Prostate gland (tissue), 2 donors: ENCODE results near the gene POLE2. TPM values are rescaled to one million over a fixed set of nuclear protein-coding genes. Genes with fewer than 3 reads are reported as not detected.
"Not testable (repeated sequence)": the region's sequence is repeated elsewhere in the genome, so short reads cannot be mapped to it uniquely, and the experiment has no call there.

Source experiments
- DNase-seq: peaks from one replicate; pipeline ENCODE4 v3.0.0-alpha.2; 2019; ENCODE audit warnings: low spot score
- H3K27ac ChIP-seq, 2 donors: fragments of 200-600 bp; sonication (generic); 2 replicates each; pipeline ENCODE4 v1.5.1; 2017 to 2019
- H3K27me3 ChIP-seq: fragments of 200-600 bp; sonication (generic); replicated peaks from 2 replicates; pipeline ENCODE4 v1.5.1; 2019; ENCODE audit not compliant: insufficient read depth
- H3K36me3 ChIP-seq, 2 donors: fragments of 200-600 bp; sonication (generic); 1 replicate in 1 of 2; 2 replicates in 1 of 2; pipeline versions ENCODE4 v1.5.1 to v1.8.1; 2017 to 2019
- H3K4me1 ChIP-seq: fragments of 200-600 bp; sonication (generic); replicated peaks from 2 replicates; pipeline ENCODE4 v1.5.1; 2019
- H3K4me3 ChIP-seq, 2 donors: fragments of 200-600 bp; sonication (generic); 2 replicates each; pipeline ENCODE4 v1.5.1; 2017 to 2019
- H3K9me3 ChIP-seq: fragments of 200-600 bp; sonication (generic); 2 replicates; pipeline ENCODE4 v1.5.1; 2017
- POLR2A ChIP-seq: fragments of 450-650 bp; IDR thresholded peaks from one replicate; pipeline ENCODE4 v1.6.1; 2016; ENCODE audit warnings: antibody characterized with exemption, mild to moderate bottlenecking
- POLR2AphosphoS5 ChIP-seq: sonication (generic); formaldehyde crosslinking; IDR thresholded peaks from one replicate; pipeline ENCODE4 v1.6.1; 2017; ENCODE audit warnings: antibody characterized with exemption
- WGBS: methylation state at CpG from one replicate; pipeline ENCODE4 v1.1.5; 2018; 5-methylcytosine and 5-hydroxymethylcytosine counted together
- intact Hi-C: fragments of 100-400 bp; cut with DNase I; formaldehyde crosslinking; loops from one replicate; pipeline ENCODE4 v1.14.2; 2022
- total RNA-seq, 2 donors: library from RNA; depleted of rRNA; stranded (reverse); fragments of >200 nt; gene quantifications; one replicate each; pipeline ENCODE4 v1.1.0, GENCODE V29; 2016
- TF ChIP-seq, protein P1 (sequence below), 4 experiments: fragments of 200-600 bp in 2 of 4; fragments of 450-650 bp in 2 of 4; sonication (generic) in 2 of 4; IDR thresholded peaks; 1 replicate in 3 of 4; 2 replicates in 1 of 4; pipeline ENCODE4 v1.5.1; 2016 to 2019; ENCODE audit warnings: antibody characterized with exemption in 4 of 4, mild to moderate bottlenecking in 2 of 4, moderate library complexity in 2 of 4

The POLE2 gene
- total RNA-seq: 1 to 10 TPM; 3.2 to 5.8 TPM

DNA sequence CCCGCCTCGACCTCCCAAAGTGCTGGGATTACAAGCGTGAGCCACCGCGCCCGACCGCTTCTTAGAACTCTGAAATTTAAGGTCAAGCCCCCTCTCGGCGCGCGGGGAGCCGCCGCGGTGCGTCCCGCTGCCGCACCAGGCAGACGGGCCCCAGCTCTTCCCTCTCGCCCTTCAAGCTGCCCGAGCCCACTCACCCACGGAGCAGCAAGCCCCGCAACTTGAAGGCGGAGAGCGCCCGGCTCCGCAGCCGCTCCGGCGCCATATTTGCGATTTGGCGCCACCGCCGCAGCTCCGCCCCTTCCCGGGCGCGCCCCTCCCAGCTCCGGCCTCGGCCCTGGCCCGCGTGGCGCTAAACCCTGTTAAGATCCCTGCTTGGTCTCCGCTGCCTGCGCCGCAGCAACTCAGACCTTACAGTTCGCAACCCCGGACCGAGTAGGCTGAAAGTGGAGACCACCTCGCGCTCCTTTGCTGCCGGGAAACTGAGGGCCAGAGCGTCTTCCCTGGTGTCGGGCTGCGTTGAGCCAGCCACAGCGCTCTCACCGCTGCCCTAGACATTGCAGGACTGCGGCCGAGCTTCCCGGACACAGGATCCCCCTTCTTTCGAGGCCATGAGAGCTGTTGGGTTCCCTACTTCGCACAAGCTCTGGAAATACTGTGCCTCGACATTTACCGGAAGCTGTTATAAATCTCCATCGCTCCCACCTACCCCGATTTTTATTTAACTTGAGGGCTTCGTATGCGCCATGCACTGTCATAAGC, at the start of gene POLE2:
POLE2 (minus strand) TSS at position 273 of the 759 bp plus-strand sequence; CDS start at position 262, 11 bp downstream.
- intact Hi-C loops: no loop called here
- no peak for TF ChIP-seq POLR2A
- TF ChIP-seq, protein P1, sequence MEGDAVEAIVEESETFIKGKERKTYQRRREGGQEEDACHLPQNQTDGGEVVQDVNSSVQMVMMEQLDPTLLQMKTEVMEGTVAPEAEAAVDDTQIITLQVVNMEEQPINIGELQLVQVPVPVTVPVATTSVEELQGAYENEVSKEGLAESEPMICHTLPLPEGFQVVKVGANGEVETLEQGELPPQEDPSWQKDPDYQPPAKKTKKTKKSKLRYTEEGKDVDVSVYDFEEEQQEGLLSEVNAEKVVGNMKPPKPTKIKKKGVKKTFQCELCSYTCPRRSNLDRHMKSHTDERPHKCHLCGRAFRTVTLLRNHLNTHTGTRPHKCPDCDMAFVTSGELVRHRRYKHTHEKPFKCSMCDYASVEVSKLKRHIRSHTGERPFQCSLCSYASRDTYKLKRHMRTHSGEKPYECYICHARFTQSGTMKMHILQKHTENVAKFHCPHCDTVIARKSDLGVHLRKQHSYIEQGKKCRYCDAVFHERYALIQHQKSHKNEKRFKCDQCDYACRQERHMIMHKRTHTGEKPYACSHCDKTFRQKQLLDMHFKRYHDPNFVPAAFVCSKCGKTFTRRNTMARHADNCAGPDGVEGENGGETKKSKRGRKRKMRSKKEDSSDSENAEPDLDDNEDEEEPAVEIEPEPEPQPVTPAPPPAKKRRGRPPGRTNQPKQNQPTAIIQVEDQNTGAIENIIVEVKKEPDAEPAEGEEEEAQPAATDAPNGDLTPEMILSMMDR (IDR thresholded peaks at IDR 0.05): peak in 1 of 4 experiments; percentile 7
- peak; percentile 57 for TF ChIP-seq POLR2AphosphoS5
- 5% methylated on average over 55 of the region's 67 CpGs for WGBS
- Histone ChIP-seq H3K27ac (peak within 1 kb of the TSS; percentile 74 to 77), H3K36me3 (no peaks in the 10 kb centered on the region), H3K9me3 (no peaks in the 10 kb centered on the region), H3K27me3 (no peaks in the 10 kb centered on the region), H3K4me3 (peak within 1 kb of the TSS; percentile 47 to 48), H3K4me1 (no peaks in the 10 kb centered on the region)
- DNase-seq: peak; percentile 51

DNA sequence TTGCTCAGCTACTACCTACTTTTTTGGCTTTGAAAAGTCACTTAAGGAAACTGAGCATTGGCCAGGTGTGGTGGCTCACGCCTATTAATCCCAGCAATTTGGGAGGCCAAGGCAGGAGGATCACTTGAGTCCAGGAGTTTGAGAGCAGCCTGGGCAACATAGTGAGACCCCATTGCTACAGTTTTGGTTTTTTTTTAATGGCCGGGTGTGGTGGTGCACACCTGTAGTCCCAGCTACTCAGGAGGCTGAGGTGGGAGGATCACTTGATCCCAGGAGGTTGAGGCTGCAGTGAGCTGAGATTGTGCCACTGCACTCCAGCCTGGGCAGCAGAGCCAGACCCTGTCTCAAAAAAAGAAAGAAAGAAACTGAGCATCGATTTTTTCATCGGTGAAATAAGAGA, 47.7 kb upstream of the POLE2 start:
- DNase-seq, H3K4me1 ChIP-seq, H3K36me3 ChIP-seq, H3K27ac ChIP-seq, intact Hi-C loops, H3K9me3 ChIP-seq, H3K4me3 ChIP-seq, H3K27me3 ChIP-seq: not testable (repeated sequence)
- WGBS: over 99% methylated on average over 4 of the region's 4 CpGs

- no peak for DNase-seq
- Histone ChIP-seq H3K36me3 (no peaks in the 10 kb centered on the region), H3K4me1 (no peaks in the 10 kb centered on the region), H3K27ac (no peak overlapping the region), H3K9me3 (no peaks in the 10 kb centered on the region), H3K27me3 (no peaks in the 10 kb centered on the region), H3K4me3 (no peak overlapping the region)
- TF ChIP-seq POLR2A (no peak), POLR2AphosphoS5 (no peak)
- TF ChIP-seq, protein P1 (IDR thresholded peaks at IDR 0.05): no peak
- intact Hi-C loops: no loop called here
Measured at GRCh38 chr14:49733836-49734235, 45.8 kb upstream of the POLE2 start.

DNA sequence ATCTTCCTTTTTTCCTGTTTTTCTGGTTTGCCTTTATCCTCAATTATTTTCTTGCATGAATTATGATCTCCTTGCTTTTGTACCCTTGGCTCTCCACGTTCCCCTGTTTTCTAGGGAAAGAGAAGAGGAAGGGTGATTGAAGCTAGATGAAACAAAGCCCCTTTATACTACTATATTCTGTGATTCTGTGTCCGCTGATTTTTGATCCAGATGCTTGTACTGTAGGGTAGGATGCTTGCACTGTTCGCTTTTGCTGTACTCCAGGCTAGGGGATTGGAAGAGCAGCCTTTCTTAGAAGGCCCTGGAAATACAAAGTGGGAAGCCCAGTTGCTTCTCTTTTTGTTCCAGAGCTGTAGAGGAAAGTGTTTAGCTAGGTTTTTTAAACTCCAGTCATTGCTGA, 44.9 kb upstream of the POLE2 start:
- 85% methylated on average over 3 of the region's 3 CpGs for WGBS
- Histone ChIP-seq H3K27me3 (no peaks in the 10 kb centered on the region), H3K27ac (no peak overlapping the region), H3K4me1 (no peaks in the 10 kb centered on the region), H3K4me3 (no peak overlapping the region), H3K36me3 (no peaks in the 10 kb centered on the region), H3K9me3 (no peaks in the 10 kb centered on the region)
- DNase-seq: no peak
- TF ChIP-seq, protein P1 (IDR thresholded peaks at IDR 0.05): no peak
- intact Hi-C loops: no loop called here

DNA sequence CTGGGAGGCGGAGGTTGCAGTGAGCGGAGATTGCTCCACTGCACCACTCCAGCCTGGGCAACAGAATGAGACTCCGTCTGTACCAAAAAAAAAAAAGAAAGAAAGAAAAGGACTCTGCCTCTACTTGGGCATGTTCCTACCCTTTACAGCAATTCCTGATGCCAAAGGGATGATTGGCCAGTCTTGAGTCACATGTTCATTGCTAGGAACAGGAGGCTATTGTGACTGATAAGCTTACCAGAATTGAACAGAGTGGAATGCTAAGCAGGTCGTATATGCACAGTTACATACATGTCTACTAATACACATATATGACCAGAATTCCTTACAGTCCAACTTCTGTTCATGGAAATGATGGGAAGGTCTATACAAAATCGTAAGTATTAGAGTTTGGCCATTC, 39.2 kb upstream of the POLE2 start:
- Histone ChIP-seq H3K36me3 (no peaks in the 10 kb centered on the region), H3K4me3 (no peak overlapping the region), H3K4me1 (no peaks in the 10 kb centered on the region), H3K27ac (no peak overlapping the region), H3K9me3 (no peaks in the 10 kb centered on the region), H3K27me3 (no peaks in the 10 kb centered on the region)
- TF ChIP-seq POLR2AphosphoS5 (no peak), POLR2A (no peak)
- 94% methylated on average over 5 of the region's 5 CpGs for WGBS
- intact Hi-C loops: no loop called here
- DNase-seq: no peak

GRCh38 chr14:49721733-49722435, 33.9 kb upstream of the POLE2 start:
- H3K27ac ChIP-seq, H3K27me3 ChIP-seq, intact Hi-C loops, H3K36me3 ChIP-seq, H3K4me3 ChIP-seq, DNase-seq, H3K9me3 ChIP-seq, H3K4me1 ChIP-seq: not testable (repeated sequence)
- WGBS: 87% methylated on average over 9 of the region's 9 CpGs
